Stimulated activated CD4-positive, alpha-beta T cell treated with anti-CD3 and anti-CD28 coated beads, Interleukin-15, amount 100 ng/mL, for 24 hours (primary cell): ENCODE results near the gene RANBP1.

Experiments
- DNase-seq: peaks from one replicate; pipeline ENCODE4 v3.0.0-alpha.2; 2020

RANBP1 gene

DNA sequence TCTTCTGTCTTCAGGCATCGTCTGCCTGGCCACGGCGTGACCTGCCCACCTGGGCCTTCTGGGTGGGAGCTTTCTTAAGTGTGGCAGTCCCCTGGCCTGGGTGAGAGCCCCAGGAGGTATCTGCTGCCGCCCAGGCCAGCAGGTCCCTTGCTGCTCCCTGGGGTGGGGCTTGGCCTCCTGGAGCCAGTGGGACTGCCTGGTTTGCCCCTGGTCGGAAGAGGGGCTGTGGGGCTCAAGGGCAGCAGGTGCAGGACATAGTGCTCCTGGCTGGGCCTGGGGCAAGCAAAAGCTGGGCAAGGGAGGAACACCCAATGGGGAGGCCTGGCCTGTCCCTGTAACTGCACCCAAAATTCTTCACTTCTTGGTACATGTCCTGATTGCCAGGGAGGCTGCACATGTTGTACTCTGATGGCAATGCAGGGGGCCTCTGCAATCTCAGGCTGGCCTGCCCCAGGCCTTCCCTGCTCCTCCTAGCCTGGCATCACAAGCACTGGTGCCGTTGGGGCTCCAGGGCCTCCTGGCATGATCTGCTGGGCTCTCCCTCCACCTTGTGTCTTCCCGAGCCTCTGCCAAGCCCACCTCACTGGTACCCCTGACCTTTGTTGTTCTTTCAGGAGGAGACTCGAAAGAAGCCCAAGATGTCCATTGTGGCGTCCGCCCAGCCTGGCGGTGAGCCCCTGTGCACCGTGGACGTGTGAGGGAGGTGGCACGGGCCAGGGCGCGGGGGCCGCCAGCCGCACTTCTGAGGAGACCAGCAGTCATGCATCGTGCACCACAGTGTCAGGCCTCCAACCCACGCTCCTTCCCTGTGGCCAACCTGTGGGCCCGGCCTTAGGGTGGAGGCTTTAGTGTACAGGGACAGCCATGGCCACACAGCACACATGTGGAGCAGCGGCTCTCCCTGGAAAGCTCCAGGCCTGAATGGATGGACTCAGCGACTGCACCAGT is 6.2 kb upstream of the RANBP1 start:
- DNase-seq = no peak

DNA sequence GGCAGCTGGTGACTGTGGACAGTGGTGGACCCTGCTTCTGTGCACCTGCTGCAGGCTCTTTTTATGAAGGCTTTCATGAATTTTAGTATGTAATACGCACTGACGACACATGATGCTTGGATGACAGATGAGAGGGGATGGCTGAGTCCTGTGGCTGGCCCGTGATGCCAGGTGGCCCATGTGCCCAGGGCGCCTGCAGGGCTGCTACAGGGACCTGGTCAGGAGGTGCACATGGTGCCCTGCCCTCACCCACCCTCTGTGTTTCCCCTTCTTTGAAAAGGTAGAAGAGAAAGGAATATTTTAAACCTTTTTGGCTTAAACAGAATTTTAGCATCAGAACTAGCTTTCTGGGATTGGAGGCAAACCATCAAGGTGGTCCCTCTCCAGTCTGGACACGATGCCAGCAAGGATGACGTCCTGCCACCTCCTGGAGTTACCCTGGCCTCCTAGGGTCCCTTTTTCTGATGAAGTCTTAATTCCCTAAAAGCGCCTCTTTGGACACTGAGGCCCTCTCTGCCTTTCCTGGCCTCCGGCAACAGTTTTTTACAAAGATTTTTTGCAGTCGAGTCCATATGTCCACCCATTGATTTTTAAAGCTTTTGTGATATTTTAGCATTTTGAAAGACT is 5.4 kb upstream of the RANBP1 start:
- DNase-seq = no peak

DNA sequence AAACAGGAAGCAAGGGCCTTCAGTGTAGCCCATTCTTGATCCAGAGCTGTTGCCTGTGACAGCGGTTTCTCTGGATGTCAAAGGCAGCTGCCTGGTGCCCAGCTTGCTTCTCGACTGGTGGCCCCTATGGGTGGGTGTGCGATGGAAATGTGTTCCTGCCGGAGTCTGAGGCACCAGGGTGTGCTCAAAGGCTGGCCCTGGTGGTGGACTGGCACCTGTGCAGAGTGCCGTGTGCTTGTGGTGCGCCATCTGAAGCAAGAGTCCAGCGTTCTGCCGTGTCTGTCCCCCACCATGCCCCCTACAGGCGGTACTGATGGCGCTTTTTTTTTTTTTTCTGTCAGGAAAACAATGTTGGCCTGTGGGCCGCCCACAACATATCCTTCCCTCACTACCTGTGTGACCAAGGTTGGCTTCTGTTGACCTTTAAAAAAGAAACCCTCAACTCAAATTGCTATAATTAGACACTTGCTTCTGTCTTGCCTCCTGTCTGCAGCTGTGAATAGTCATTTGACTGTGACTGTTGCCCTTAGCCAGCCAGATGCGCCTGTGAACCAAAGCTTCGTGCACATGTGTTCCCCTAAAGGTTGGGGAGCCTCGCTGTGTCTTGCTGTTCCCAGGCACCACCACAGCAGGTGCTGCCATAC is 4.7 kb upstream of the RANBP1 start:
- peak; percentile 57 for DNase-seq

DNA sequence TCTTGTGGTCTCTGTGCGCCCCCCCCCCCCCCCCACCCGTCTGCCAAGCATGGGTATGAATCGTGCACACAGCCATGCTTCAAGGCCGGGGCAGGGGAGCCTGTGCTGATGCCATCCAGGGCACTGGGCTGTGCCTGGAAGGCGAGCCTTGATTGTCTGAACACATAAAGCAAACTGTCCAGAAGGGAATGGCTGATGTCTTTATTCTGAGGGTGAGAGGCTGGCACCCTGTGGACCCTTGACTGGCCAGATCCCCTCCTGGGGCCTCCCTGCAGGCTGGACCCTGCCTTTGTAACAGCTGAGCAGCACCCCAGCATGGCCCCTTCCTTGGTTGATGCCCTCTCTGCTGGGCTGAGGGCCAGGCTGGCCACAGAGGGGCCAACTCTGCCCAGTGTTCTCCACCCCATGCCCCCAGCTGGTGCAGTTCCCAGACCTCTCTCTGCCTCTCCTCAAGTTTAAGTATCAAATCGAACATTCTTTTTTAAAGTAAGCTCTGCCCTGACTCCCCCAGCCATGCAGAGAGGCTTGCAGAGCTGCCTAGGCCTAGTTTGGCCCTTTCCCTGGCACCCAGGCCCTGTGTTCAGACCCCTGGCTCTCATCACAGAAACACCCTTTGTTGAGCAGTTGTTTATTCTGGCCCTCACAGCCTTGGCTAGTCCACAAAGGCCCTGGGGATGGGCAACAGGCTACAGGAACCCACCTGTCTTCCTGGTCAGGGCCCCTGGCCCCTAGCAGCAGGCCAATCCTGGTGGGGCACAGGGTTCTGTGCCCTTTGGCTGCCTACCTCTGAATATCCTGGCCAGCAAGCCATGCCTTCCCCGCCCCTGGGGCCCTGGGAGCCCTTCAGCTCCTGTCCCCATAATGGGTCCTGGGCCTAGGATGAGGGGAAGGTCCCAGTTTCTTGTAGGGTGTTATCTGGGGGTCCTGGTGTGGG is 3.9 kb upstream of the RANBP1 start:
- no peak for DNase-seq

DNA sequence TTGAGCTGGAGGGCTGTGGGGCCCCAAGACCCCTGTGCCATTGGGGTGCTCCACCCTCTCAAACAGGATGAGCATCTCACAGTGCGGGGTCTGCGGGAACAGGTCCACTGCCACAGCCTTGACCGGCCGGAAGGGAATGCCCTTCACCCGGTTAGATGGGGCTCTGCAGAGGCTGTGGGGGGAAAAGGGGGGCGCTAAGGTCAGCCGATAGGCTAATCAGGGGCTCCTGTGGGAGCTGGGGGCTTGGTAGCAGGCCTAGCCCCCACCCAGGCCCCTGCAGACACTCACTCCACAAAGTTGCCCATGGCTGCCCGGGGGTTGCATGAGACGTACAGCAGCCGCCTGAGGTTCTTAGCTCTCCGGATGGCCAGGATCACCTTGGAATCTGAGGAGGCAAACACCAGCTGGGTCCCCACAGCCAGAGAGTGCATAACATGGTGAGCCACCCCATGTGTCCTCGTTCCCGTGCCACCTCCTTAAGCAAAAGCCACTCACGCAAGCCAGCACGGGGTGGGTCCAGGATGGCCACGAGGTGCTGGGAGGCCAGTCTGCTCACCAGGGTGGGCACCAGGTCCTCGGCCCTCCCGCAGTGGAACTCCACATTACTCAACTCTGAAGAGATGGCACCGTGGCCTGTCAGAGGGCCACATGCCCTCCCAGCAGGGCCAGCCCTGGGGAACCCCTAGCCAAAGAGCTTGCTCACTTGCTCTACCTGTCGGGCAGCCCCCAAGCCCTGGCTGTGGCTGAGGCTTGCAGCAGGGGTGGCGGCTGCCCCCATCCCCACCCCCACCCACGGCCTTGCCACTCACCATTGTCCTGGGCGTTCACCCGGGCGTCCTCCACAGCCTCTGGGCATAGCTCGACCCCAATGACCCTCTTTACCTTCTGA is 3.0 kb upstream of the RANBP1 start:
- no peak for DNase-seq

DNA sequence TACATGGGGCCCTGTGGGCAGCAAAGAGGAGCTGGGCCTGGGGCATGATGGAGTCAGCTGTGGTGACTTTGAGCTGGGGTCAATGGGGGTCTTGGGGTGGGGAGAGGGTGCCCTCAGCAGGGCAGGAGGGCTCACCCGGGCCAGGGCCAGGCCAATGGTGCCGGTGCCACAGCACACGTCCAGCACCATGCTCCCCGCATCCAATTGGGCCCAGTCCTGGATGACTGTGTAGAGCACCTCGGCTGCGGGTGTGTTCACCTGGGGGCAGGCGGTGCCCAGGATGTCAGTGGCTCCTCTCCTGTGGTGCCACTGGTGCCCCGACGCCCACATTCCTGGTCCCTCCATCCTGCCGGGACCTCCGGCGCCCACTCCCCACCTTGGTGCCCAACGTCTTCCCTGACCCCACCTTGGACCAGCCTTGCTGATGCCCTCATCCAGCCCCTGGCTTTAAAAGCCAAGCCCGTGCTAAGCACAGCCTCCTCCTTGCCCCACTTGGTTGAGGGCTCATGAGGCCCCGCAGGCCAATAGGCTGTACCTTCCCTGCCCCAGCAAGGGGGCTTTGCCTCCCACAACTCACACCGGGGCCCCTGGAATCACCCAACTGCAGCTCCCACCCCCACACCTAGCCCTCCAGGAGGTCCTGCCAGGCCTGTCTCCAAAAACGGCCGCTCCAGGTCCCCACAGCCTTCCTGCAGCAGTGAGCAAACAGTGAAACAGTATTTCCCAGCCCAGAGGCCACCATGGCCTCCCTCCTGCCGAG is 2.2 kb upstream of the RANBP1 start:
- no peak for DNase-seq

DNA sequence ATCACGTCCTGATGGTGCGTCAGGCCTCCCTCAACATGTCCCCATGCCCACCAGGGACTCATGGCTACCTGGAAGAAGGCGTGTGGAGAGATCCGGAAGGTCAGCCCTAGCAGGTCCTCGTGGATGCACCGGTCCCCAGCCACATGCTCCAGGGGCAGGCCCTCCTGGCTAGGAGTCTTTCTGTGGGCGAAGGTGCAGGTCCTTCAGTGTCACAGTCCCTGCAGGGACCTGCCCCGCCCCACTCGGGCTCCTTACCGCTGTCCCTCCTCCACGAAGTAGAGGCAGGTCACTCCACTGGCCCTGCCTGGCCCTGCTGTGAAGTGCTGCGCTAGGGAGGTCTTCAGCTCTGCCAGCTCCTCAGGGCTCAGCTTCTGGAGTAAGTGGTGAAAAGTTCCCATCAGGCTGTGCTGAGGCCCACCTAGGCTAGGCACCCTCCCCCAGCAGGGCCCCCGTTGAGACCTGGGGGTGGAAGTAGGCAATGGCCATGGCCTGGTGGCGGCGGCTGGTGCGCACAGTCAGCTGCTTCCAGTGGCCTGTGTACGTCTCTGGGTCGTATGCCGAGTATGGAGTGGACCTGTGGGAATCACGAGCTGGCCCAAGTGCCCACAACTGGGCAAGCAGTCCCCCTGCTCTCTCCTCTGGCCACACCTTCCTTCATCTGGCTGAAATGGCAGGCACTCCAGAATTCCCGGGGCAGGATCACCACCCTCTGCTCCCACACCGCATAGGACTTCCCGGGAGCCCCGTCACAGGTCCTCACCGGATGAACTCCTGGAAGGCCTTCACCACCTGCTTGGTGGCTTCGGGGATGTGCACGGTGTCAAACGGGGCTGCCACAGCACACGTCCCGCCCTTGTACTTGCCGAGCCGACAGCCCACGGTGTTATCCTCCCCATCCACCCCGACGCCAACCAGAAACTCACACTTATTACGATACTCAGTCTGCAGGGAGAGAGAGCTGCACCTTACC is 1.1 kb upstream of the RANBP1 start:
- DNase-seq = no peak

DNA sequence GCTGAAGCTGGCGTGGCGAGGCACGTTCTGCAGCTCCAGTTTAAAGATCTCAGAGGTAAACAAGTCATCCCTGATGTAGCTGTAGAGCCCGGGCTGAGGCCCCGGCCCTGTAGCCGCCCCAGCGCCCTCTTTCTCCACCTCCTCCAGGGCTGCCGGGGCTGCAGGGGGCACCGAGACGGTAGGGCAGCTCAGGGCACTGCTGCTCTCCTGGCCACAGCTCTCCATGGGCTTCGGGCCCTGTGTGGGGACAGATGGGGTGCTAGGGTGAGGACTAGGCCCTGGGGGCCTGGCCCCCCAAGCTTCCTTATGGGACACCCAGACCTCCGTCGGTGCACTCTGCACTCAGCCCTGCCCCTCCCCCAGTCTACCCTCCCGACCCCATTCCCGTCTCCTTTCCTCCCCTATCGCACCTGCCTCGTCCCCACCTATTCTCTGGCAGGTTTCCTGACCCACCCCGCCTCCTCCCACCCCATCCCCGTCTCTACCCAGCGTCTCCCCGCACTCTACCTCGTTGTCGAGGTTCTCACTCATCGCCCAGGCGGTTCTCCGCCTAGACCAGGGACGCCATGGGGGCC is 559 bp downstream of the RANBP1 start:
- DNase-seq = no peak

DNA sequence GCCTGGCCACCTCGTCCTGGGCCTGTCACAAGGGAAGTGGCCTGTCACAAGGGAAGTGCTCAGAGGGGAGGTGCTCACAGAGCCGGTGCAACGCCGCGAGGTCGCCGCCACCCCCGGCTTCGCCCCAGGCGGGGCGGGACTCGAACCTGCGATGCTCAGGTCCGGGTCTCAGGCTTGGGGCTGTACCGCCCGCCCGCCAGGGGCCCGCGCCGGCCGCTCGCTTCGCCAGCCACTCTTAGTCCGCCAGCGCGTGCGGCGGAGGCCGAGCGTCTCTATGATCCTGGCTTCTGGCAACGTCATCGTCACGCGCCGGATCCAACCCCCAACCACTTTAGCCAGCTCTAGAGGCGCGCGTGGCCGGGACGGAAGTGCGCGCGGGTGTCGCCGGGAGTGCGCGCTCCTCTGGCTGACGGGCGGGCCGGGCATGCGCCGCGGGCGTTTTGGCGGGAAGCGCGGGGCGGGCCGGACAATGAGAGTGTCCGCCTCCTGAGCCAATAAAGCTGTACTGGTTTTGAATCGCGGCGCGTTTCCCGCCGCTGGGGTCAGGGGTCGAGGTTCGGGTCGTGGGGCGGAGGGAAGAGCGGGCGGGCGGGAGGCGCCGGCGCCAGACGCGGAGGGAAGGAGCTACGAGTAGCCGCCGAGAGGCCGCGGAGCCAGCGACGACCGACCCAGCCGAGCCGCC is 1.2 kb downstream of the RANBP1 start, which contains the start of gene TRMT2A:
TRMT2A (minus strand) TSS at position 276 of the 682 bp plus-strand sequence. CDS start 320 bp downstream, outside the sequence.
- DNase-seq = peak; percentile 98

DNA sequence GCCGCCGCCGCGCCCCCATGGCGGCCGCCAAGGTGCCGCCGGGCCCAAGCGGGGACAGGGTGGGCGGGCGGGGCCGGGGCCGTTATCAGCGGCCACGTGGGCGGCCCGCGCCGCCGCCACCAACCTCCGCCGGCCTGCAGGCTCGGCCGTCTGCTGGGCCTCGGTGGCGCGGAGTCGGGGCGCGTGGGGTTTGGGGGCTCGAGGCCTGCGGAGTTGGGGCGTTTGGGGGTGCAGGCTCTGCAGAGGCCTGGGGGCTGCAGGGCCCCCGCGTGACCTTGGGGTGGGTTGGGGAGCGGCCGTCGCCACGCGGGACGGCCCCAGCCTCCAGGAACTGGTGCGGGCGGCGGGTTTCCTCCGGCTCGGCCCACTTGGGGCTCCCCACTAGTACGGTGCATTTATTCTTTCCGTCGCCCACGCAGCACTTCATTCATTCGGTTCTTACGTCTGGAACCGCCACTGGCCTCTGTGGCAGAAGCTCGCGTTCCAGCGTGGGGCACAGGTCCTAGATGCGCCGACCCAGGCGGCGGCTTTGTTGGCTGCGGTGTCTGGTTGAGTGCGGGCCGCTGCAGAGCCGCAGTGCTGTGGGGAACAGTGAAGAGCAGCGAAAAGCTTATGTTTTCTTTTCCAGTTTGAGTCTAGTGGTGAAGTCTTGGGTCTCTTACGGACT is 1.9 kb downstream of the RANBP1 start:
- DNase-seq = peak; percentile 91

DNA sequence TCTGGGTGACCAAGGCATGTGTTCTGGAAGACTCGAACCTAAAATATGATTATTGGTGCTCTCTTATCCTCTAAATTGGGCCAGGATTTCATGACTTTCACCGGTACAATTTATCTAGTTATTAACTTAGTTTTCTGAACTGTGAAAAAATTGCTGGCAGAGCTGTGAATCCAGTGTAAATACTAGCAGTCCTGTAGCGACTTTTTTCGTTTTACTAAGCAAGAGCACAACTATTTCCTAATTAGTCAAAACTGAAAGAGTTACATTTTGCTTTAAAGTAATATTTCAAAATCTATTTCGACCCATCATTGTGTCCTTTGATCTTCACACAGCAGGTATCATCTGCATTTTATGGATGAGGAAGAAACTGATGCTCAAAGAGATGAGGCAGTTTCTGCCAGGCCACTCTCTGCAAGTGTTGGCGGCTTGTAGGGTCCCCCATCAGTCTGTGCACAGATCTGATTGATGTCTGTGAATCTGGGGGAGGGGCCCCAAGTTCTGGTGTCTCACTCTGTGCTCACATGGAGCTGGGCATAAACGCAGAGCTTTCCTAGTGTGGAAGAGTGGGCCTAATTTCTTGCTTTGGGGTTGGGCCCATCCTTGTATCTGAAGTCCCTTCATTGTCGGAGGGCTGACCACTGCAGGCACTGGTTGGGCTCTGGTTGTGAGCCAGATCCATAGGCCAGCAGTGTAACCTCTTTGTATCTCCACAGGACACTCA is 2.6 kb downstream of the RANBP1 start:
- DNase-seq = peak; percentile 54

DNA sequence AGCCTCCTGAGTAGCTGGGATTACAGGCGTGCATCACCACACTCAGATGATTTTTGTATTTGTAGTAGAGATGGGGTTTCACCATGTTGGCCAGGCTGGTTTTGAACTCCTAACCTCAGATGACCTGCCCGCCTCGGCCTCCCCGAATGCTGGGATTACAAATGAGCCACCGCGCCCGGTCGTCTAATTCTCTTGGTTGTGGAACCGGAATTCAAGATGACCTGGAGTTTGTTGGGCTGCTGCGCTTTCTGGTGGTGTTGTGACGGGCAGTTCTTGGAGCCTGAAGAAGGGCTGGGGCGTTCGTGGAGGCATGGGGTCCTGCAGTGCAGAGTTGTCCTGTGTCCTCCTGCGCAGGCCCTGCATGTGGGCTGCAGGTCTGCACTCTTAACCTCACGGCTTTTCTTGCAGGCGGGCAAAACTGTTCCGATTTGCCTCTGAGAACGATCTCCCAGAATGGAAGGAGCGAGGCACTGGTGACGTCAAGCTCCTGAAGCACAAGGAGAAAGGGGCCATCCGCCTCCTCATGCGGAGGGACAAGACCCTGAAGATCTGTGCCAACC is 6.0 kb downstream of the RANBP1 start:
- DNase-seq = no peak

DNA sequence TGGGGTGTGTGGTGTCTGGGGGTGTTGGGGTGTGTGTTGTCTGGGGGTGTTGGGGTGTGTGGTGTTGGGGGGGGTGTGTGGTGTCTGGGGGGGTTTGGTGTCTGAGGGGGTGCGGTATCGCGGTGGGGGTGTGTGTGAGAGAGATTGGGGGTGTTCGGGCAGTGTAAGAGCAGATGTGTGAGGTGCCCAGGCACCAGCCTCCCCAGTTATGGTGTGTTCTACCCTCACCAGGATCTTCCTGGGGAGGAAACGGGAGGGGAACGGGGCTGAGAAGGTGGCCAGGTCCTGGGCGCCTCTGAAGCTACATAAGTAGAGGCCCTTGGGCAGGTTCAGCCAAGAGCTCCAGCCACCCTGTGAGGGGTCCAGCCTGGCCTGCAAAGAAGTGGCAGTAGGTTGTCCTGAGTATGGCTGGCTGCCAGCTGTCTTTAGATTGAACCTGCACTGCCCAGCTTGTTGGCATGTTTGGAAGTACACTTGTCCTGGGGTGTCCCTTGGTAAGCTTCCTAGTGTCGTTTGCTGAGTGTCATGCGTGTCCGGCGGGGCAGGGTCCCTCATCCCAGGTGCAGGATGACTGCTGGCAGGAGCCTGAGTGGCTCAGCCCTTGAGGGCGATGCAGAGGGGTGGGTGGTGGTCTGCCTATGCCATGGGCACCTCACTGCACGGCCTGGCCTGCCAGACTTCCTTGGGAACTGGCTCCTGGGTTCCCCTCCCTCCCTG is 7.6 kb downstream of the RANBP1 start:
- DNase-seq = no peak

DNA sequence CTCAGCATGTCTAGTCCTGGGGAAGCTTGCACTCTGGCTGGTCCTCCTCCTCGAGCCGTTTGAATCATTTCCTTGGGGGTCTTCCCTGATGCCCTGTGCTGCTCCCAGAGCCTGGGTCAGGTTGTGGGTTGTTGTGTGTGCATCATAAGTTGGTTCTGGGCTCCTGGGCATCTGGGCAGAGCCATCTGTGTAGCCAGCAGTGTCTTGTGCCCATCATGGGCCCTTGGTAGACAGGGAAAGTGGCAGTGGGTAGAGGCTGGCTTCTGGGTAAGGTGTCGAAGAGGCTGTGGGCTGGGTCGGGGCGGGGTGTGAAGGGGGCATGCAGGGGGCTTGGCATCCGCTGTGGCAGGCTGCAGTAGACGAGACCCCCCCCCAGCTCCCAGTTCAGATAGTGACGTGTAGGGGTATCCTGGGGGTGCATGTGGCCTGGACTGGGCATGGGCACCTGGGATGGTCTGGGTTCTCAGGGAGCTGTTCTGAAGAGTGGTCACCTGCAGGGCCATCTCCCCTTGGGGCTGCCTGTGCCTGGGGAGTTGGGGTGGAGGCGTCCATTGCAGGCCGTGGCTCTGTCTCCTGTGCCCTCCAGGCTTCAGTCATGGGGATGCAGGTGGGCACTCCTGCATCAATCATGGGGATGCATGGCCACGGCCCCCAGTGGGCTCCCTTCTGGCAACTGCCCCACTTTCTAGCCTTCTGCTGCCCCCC is 8.3 kb downstream of the RANBP1 start:
- DNase-seq = no peak
